Measurements from ENCODE around the gene TRPM4.
"Not testable (repeated sequence)": the region's sequence is repeated elsewhere in the genome, so short reads cannot be mapped to it uniquely, and the experiment has no call there.

The TRPM4 gene

GRCh38 chr19:49152119-49152550 lies 5.5 kb upstream of the TRPM4 start:
- DNase-seq, result no peak

DNA sequence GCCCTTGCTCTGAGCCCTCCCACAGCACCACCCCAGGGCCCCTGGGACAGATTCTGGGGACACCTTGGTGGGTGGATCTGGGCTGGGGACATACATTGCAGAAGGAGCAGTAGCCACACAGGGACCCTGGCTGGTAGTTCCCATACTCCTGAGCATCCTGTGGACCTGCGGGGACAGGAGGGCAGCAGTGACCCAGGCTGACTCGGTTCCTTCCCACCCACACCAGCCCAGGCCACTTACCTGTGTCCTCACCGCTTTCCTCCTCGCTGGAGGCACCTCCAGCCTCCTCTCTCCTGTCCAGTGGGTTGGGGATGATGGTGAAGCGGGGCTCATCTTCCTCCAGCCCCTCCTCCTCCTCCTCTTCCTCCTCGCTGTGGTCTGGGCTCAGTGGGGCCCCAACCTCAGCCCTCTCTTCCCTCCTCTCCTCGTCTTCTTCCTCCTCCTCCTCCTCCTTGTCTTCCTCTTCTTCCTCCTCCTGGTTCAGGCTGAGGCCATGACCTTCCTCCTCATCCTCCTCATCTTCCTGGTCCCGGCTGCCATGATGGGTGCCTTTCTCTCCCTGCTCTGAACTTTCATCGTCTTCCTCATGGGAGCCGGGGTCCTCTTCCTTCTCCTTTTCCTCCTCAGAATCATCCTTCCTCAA lies 4.3 kb upstream of the TRPM4 start:
- DNase-seq, result no peak

DNA sequence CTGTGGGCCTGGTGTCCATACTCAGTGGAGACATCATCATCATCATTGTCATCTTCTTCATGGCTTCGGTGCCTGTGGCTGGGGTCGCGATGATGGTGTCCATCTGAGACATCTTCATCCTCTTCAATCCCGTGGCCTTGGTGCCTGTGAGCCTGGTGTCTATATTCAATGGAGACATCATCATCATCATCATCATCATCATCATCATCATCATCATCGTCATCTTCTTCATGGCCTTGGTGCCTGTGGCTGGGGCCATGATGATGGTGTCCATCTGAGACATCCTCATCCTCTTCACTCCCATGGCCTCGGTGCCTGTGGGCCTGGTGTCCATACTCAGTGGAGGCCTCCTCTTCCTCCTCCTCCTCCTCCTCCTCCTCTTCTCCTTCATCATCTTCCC lies 3.3 kb upstream of the TRPM4 start:
- no peak for DNase-seq

- no peak for DNase-seq
Measured at GRCh38 chr19:49155005-49155819, 2.4 kb upstream of the TRPM4 start, which contains the start of gene HRC. HRC (minus strand) TSS chr19:49155396; CDS start chr19:49155237, 159 bp downstream.

DNA sequence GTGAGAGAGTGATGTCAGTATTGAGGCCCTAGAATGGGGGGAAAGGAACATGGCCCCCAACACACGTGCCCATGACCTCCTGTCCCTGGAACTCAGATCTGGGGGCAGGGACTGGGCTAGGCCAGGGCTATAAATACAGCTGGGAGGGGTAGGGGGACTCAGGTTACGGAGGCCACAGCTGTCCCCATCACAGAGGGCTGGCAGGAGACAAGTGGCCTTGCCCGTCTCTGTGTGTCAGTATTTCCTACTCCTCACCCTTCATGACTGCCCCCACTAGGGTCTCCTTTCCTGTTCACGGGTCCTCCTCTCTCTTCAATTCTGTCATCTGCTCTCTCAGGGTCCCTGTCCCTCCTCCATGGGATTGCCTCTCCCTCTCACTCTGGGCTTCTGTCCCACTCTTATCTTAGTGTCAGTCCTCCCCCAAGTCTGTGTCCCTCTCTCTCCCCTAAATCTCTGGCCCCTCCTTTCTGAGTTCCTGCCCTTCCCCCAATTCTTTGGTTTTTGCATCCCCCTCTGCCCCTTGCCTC lies 1.7 kb upstream of the TRPM4 start:
- no peak for DNase-seq

GRCh38 chr19:49160450-49161189 lies 3.0 kb downstream of the TRPM4 start:
- no peak for DNase-seq

DNA sequence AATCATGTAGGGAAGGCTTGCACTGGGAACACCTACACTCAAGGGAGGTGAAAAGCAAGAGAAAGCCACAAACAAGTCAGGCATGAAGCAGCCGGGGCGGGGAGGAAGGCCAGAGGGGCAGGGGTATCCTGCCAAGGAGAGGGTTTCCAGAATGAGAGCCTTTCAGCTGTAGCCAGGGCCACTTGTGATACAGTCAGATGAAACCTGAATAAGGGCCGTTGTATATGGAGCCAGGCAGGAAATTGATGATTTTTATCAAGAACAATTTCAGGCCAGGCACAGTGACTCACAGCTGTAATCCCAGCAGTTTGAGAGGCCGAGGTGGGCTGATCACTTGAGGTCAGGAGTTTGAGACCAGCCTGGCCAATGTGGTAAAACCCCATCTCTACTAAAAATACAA lies 4.4 kb downstream of the TRPM4 start:
- no peak for DNase-seq

- DNase-seq, result no peak
Measured at GRCh38 chr19:49165111-49165750, 7.6 kb downstream of the TRPM4 start.

GRCh38 chr19:49165865-49166301 lies 8.3 kb downstream of the TRPM4 start:
- DNase-seq, result no peak

- DNase-seq, result no peak
Measured at GRCh38 chr19:49167857-49168409, 10.3 kb downstream of the TRPM4 start.

DNA sequence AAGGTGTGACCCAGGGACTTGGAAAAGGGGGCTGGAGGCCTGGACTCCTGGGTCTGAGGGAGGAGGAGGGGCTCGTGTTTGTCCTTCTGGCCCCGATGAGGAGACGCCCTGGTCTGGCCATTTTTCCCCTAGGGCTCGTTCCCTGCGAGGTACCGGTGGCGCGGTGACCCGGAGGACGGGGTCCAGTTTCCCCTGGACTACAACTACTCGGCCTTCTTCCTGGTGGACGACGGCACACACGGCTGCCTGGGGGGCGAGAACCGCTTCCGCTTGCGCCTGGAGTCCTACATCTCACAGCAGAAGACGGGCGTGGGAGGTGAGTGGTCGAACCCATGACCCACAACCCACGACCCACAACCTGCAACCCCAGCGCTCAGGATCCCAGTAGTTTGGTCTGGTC lies 10.8 kb downstream of the TRPM4 start:
- no peak for DNase-seq

DNA sequence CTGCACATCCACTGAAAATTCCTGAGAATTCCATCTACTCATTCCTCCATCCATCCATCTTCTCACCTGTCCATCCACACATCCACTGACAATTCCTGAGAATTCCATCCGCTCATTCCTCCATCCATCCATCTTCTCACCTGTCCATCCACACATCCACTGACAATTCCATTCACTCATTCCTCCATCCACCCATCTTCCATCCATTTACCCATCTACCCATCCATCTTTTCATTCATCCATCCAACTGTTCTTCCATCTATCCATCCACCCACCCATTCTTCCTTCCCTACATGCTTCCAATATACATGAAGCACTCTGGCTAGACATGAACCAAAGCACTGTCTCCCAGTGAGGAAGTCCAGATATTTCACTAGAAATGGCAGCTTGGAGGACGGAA lies 15.6 kb downstream of the TRPM4 start:
- no peak for DNase-seq

GRCh38 chr19:49180659-49181058 lies 23.1 kb downstream of the TRPM4 start:
- no peak for DNase-seq

DNA sequence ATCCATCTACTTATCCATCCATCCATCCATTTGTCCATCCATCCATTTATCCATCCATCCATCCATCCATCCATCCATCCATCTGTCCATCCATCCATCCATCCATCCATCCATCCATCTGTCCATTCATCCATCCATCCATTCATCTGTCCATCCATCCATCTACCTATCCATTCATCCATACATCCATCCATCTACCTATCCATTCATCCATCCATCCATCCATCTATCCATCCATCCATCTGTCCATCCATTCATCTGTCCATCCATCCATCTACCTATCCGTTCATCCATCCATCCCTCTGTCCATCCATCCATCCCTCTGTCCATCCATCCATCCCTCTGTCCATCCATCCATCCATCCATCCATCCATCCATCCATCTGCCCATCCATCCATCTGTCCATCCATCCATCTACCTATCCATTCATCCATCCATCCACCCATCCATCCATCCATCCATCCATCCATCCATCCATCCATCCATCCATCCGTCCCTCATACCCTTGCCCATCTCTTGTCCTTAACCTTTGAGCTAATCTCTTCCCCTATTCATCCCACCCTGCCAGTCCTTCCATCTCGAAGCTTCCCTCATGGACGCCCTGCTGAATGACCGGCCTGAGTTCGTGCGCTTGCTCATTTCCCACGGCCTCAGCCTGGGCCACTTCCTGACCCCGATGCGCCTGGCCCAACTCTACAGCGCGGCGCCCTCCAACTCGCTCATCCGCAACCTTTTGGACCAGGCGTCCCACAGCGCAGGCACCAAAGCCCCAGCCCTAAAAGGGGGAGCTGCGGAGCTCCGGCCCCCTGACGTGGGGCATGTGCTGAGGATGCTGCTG lies 24.6 kb downstream of the TRPM4 start:
- DNase-seq, result not testable (repeated sequence)

DNA sequence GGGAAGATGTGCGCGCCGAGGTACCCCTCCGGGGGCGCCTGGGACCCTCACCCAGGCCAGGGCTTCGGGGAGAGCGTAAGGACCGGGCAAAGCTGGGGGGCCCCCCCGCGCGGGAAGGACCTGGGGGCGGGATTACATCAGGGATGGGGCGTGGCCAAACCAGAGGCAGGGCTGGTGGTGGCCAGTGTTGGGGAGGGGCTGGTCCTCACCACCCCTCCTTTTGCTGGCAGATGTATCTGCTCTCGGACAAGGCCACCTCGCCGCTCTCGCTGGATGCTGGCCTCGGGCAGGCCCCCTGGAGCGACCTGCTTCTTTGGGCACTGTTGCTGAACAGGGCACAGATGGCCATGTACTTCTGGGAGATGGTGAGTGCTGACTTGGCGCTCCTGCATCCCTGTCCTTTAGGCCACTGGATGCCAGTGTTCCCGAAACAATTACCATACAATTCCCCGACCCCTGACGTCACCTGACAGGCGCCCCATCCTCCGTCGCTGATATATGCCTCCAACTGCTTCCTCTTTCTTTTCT lies 25.3 kb downstream of the TRPM4 start:
- DNase-seq, result no peak

DNA sequence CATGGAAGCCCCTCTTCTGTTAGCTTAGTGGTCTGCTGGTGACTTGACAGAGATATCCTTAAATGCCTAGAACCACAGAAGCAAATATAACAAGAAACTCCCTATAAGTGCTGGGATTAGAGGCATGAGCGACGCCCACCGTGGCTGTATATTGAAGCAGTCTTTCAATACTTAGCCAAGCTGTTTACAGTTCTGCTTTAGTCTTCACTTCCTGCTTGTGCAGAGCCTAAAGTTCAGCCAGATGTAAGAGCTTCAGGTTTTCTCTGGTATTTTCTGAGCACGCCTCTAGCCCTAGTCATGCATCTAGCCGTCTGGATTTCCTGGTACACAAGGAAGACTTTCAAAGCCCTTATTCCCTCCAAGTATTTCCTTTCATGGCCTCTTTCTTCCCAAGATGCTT lies 28.5 kb downstream of the TRPM4 start:
- no peak for DNase-seq

DNA sequence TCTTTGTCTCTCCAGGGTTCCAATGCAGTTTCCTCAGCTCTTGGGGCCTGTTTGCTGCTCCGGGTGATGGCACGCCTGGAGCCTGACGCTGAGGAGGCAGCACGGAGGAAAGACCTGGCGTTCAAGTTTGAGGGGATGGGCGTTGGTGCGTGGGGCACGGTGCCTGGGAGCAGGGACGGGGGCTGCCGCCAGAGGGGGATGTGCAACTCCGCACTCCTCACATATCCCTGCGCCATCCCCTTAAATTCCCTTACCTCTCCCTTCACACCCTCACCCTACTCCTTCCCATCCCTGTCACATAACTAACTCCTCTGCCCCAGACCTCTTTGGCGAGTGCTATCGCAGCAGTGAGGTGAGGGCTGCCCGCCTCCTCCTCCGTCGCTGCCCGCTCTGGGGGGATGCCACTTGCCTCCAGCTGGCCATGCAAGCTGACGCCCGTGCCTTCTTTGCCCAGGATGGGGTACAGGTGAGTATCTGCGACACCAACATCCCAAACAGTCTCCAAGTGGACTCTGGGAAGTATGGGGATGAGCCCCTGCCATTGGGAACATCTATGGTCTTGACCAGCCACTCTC lies 31.1 kb downstream of the TRPM4 start:
- no peak for DNase-seq

DNA sequence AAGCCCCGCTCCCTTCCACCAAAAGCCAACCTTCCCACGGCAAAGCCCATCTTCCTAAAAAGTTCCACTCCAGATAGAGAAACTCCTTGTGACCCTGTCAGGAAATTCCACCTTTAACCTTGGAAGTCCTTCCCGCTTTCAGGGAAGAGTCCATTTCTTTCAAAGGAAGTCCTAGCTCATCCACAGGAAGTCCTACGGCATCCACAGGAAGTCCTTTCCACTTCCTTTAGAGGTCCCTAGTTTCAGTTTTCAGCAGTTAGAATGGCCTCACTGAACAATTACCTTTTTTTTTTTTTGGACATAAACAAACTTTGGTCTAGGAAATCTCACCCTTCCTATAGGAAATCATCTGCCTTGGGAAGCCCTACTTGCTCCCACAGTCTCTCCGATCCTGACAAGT lies 31.7 kb downstream of the TRPM4 start:
- DNase-seq, result no peak

DNA sequence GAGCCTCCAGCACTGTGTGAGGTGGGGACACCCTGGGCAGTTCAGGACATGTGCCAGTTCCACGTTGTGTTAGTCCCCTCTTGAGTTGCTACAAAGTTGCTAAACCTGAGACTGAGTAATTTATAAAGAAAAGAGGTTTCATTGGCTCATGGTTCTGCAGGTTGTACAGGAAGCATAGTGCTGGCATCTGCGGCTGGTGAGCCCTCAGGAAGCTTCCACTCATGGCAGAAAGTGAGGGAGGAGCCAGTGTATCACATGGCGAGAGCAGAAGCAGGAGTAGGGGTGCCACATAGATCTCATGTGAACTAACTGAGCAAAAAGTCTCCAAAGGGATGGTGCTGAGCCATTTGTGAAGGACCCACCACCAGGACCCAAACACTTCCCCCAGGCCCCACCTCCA lies 33.2 kb downstream of the TRPM4 start:
- no peak for DNase-seq

- DNase-seq, result no peak
Measured at GRCh38 chr19:49193822-49194394, 36.3 kb downstream of the TRPM4 start.

DNA sequence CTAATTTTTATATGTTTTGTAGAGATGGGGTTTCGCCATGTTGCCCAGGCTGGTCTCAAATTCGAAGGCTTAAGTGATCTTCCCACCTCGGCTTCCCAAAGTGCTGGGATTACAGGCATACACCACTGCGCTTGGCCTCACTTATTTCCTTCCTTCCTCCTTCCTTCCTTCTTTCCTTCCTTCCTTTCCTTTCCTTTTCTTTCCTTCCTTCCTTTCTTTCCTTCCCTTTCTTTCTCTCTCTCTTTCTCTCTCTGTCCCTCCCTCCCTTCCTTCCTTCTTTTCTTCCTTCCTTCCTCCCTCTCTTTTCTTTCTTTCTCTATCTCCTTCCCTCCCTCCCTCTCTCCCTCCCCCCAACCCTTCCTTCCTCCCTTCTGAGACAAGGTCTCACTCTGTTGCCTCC lies 36.8 kb downstream of the TRPM4 start:
- DNase-seq, result no peak
